ENCODE results near the gene MRTFB.

GRCh38 chr16:14172200-14172809, 101.2 kb downstream of the MRTFB start:
- TF ChIP-seq, protein P1, sequence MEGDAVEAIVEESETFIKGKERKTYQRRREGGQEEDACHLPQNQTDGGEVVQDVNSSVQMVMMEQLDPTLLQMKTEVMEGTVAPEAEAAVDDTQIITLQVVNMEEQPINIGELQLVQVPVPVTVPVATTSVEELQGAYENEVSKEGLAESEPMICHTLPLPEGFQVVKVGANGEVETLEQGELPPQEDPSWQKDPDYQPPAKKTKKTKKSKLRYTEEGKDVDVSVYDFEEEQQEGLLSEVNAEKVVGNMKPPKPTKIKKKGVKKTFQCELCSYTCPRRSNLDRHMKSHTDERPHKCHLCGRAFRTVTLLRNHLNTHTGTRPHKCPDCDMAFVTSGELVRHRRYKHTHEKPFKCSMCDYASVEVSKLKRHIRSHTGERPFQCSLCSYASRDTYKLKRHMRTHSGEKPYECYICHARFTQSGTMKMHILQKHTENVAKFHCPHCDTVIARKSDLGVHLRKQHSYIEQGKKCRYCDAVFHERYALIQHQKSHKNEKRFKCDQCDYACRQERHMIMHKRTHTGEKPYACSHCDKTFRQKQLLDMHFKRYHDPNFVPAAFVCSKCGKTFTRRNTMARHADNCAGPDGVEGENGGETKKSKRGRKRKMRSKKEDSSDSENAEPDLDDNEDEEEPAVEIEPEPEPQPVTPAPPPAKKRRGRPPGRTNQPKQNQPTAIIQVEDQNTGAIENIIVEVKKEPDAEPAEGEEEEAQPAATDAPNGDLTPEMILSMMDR (IDR thresholded peaks at IDR 0.05) = no peak
- TF ChIP-seq POLR2A (IDR thresholded peaks at IDR 0.05) = no peak
